WTC11 (cell line): ENCODE data around the gene PAN3. TPM values are rescaled to one million over a fixed set of nuclear protein-coding genes. Genes with fewer than 3 reads are reported as not detected.

Experiments used
- ATAC-seq: fragments of 200-7000 bp; cut with Tn5 transposase; 2 replicates; pipeline ENCODE4 v1.10.0; 2021; ENCODE audit warnings: mild to moderate bottlenecking, moderate library complexity
- CTCF ChIA-PET: fragments of 300-600 bp; sonication (Branson Sonifier 250); formaldehyde crosslinking; loops from one replicate; lab custom pipeline; 2021; ENCODE audit warnings: antibody characterized with exemption; lab: Charles Lee
- POLR2A ChIA-PET: fragments of 350-600 bp; sonication (Branson Sonifier 250); formaldehyde crosslinking; loops from one replicate; lab custom pipeline; 2021; ENCODE audit warnings: antibody characterized with exemption; lab: Charles Lee
- DNase-seq: peaks from one replicate; pipeline ENCODE4 v3.0.0; 2021; ENCODE audit warnings: low spot score
- H3K27ac Mint-ChIP-seq: 2 replicates; pipeline ENCODE4 v1.8.0; 2021; ENCODE audit warnings: mixed read lengths
- H3K27me3 Mint-ChIP-seq: 2 replicates; pipeline ENCODE4 v1.8.0; 2021; ENCODE audit warnings: low read depth, mild to moderate bottlenecking, moderate library complexity, mixed read lengths
- H3K36me3 Mint-ChIP-seq: 2 replicates; pipeline ENCODE4 v1.8.0; 2021; ENCODE audit warnings: mixed read lengths
- H3K4me1 Mint-ChIP-seq: 2 replicates; pipeline ENCODE4 v1.8.0; 2022; ENCODE audit warnings: mixed read lengths
- H3K4me3 Mint-ChIP-seq: 2 replicates; pipeline ENCODE4 v1.8.0; 2021; ENCODE audit warnings: mild to moderate bottlenecking, moderate library complexity, mixed read lengths
- H3K9me3 Mint-ChIP-seq: 2 replicates; pipeline ENCODE4 v1.8.0; 2021; ENCODE audit warnings: mixed read lengths
- ARID4B ChIP-seq: sonication (generic); formaldehyde crosslinking; IDR thresholded peaks from 2 replicates; pipeline ENCODE4 v1.8.0; 2023; ENCODE audit warnings: missing genetic modification reagents, mild to moderate bottlenecking, borderline replicate concordance
- ATF2 ChIP-seq: sonication (generic); formaldehyde crosslinking; IDR thresholded peaks from 2 replicates; pipeline ENCODE4 v1.8.1; 2022; ENCODE audit warnings: low read depth, missing genetic modification reagents, borderline replicate concordance
- ELF4 ChIP-seq: sonication (generic); formaldehyde crosslinking; IDR thresholded peaks from 2 replicates; pipeline ENCODE4 v1.8.1; 2022; ENCODE audit warnings: low read depth, mild to moderate bottlenecking, moderate library complexity, missing genetic modification reagents
- EMX1 ChIP-seq: fragments of 250-450 bp; sonication (Bioruptor Pico); IDR thresholded peaks from 2 replicates; pipeline ENCODE4 v1.8.0; 2021; ENCODE audit warnings: mild to moderate bottlenecking
- ESRRA ChIP-seq: sonication (generic); formaldehyde crosslinking; IDR thresholded peaks from 2 replicates; pipeline ENCODE4 v1.8.1; 2022; ENCODE audit warnings: mild to moderate bottlenecking, missing genetic modification reagents, borderline replicate concordance
- MAX ChIP-seq: sonication (generic); formaldehyde crosslinking; IDR thresholded peaks from 2 replicates; pipeline ENCODE4 v1.8.0; 2022; ENCODE audit warnings: mild to moderate bottlenecking, missing genetic modification reagents
- PRRX2 ChIP-seq: fragments of 250-450 bp; sonication (Bioruptor Pico); IDR thresholded peaks from 2 replicates; pipeline ENCODE4 v1.8.0; 2021; ENCODE audit warnings: mild to moderate bottlenecking
- RORB ChIP-seq: fragments of 250-450 bp; sonication (Bioruptor Pico); IDR thresholded peaks from 2 replicates; pipeline ENCODE4 v1.9.0; 2021; ENCODE audit warnings: mild to moderate bottlenecking
- TEAD4 ChIP-seq: sonication (generic); formaldehyde crosslinking; IDR thresholded peaks from 2 replicates; pipeline ENCODE4 v1.8.0; 2022; ENCODE audit warnings: mild to moderate bottlenecking, missing genetic modification reagents
- ZBTB21 ChIP-seq: sonication (generic); formaldehyde crosslinking; IDR thresholded peaks from 2 replicates; pipeline ENCODE4 v1.8.1; 2023; ENCODE audit warnings: mild to moderate bottlenecking, missing genetic modification reagents, borderline replicate concordance
- ZNF219 ChIP-seq: sonication (generic); formaldehyde crosslinking; IDR thresholded peaks from 2 replicates; pipeline ENCODE4 v1.8.0; 2023; ENCODE audit warnings: missing genetic modification reagents, mild to moderate bottlenecking, borderline replicate concordance
- ZNF396 ChIP-seq: fragments of 250-450 bp; sonication (Bioruptor Pico); IDR thresholded peaks from 2 replicates; pipeline ENCODE4 v1.8.0; 2021; ENCODE audit warnings: mild to moderate bottlenecking, moderate library complexity, borderline replicate concordance
- total RNA-seq: library from RNA; stranded (reverse); gene quantifications from 3 replicates; pipeline ENCODE4 v1.2.3, GENCODE V29; 2021
- TF ChIP-seq, protein P1 (sequence below): sonication (generic); formaldehyde crosslinking; IDR thresholded peaks from 2 replicates; pipeline ENCODE4 v1.8.1; 2023; ENCODE audit warnings: mild to moderate bottlenecking, moderate library complexity, missing genetic modification reagents
- TF ChIP-seq, protein P2 (sequence below): sonication (generic); formaldehyde crosslinking; IDR thresholded peaks from 2 replicates; pipeline ENCODE4 v1.8.0; 2023; ENCODE audit warnings: mild to moderate bottlenecking, missing genetic modification reagents
- TF ChIP-seq, protein P3 (sequence below): fragments of 250-450 bp; sonication (Bioruptor Pico); IDR thresholded peaks from 2 replicates; pipeline ENCODE4 v1.9.0; 2021; ENCODE audit warnings: mild to moderate bottlenecking
- TF ChIP-seq, protein P4 (sequence below): sonication (generic); formaldehyde crosslinking; IDR thresholded peaks from 2 replicates; pipeline ENCODE4 v1.8.0; 2022; ENCODE audit warnings: mild to moderate bottlenecking, missing genetic modification reagents
- TF ChIP-seq, protein P5 (sequence below): sonication (generic); formaldehyde crosslinking; IDR thresholded peaks from 2 replicates; pipeline ENCODE4 v1.8.0; 2022; ENCODE audit warnings: mild to moderate bottlenecking, missing genetic modification reagents

Gene PAN3
- total RNA-seq, 1 experiment from 2014 or later, result 37.8 TPM

DNA sequence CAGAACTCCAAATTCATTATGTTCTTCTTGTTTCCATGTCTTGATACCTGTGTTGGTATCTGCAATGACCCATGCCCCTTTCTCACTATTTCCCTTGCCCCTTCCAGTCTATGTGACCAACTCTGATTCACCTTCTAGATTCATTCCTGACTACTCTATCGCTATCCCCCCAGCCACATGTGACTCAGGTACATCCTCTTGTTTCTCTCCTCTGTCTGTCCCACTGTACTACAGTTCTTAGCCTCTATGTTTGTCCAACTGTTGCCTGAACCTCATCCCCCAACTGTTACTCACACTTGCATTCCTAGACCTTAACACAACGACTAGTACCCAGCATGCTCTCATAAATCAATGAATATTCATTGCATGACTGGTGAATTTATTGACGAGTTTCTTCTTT lies 27.9 kb upstream of the PAN3 start (continued):
- TF ChIP-seq ELF4 (CRISPR knock-in tag), result no peak
- TF ChIP-seq TEAD4 (CRISPR knock-in tag), result no peak
- no peak for TF ChIP-seq ARID4B (CRISPR knock-in tag)

DNA sequence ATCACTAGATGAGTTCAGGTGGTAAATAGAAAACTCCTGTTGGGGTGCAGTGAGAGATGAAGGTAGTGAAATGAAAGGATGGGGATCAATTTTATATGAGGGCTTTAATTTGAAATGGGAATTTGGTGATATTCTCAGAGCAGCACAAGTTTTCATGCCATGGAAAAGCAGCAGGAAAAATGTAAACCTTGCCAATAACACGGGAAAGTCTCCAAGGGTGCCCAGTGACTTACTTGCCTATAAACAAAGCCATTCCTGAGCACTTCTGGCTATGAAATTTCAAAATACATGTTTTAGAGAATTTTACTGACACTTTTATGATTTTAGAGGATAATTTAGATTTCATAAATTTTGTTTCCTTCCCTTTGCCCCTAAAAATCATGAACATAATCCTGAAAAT lies 21.6 kb upstream of the PAN3 start:
- no peaks in the 10 kb centered on the region for H3K9me3 Mint-ChIP-seq
- no peak overlapping the region for H3K4me3 Mint-ChIP-seq
- H3K36me3 Mint-ChIP-seq, result no peaks in the 10 kb centered on the region
- TF ChIP-seq ZNF219, result no peak
- TF ChIP-seq PRRX2, result no peak
- no peak for TF ChIP-seq EMX1 (CRISPR knock-in tag)
- TF ChIP-seq, protein P1, sequence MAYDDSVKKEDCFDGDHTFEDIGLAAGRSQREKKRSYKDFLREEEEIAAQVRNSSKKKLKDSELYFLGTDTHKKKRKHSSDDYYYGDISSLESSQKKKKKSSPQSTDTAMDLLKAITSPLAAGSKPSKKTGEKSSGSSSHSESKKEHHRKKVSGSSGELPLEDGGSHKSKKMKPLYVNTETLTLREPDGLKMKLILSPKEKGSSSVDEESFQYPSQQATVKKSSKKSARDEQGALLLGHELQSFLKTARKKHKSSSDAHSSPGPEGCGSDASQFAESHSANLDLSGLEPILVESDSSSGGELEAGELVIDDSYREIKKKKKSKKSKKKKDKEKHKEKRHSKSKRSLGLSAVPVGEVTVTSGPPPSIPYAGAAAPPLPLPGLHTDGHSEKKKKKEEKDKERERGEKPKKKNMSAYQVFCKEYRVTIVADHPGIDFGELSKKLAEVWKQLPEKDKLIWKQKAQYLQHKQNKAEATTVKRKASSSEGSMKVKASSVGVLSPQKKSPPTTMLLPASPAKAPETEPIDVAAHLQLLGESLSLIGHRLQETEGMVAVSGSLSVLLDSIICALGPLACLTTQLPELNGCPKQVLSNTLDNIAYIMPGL (CRISPR knock-in tag), result no peak
- TF ChIP-seq, protein P2, sequence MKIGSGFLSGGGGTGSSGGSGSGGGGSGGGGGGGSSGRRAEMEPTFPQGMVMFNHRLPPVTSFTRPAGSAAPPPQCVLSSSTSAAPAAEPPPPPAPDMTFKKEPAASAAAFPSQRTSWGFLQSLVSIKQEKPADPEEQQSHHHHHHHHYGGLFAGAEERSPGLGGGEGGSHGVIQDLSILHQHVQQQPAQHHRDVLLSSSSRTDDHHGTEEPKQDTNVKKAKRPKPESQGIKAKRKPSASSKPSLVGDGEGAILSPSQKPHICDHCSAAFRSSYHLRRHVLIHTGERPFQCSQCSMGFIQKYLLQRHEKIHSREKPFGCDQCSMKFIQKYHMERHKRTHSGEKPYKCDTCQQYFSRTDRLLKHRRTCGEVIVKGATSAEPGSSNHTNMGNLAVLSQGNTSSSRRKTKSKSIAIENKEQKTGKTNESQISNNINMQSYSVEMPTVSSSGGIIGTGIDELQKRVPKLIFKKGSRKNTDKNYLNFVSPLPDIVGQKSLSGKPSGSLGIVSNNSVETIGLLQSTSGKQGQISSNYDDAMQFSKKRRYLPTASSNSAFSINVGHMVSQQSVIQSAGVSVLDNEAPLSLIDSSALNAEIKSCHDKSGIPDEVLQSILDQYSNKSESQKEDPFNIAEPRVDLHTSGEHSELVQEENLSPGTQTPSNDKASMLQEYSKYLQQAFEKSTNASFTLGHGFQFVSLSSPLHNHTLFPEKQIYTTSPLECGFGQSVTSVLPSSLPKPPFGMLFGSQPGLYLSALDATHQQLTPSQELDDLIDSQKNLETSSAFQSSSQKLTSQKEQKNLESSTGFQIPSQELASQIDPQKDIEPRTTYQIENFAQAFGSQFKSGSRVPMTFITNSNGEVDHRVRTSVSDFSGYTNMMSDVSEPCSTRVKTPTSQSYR (CRISPR knock-in tag), result no peak
- TF ChIP-seq, protein P3, sequence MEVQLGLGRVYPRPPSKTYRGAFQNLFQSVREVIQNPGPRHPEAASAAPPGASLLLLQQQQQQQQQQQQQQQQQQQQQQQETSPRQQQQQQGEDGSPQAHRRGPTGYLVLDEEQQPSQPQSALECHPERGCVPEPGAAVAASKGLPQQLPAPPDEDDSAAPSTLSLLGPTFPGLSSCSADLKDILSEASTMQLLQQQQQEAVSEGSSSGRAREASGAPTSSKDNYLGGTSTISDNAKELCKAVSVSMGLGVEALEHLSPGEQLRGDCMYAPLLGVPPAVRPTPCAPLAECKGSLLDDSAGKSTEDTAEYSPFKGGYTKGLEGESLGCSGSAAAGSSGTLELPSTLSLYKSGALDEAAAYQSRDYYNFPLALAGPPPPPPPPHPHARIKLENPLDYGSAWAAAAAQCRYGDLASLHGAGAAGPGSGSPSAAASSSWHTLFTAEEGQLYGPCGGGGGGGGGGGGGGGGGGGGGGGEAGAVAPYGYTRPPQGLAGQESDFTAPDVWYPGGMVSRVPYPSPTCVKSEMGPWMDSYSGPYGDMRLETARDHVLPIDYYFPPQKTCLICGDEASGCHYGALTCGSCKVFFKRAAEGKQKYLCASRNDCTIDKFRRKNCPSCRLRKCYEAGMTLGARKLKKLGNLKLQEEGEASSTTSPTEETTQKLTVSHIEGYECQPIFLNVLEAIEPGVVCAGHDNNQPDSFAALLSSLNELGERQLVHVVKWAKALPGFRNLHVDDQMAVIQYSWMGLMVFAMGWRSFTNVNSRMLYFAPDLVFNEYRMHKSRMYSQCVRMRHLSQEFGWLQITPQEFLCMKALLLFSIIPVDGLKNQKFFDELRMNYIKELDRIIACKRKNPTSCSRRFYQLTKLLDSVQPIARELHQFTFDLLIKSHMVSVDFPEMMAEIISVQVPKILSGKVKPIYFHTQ (CRISPR knock-in tag), result no peak
- TF ChIP-seq, protein P4, sequence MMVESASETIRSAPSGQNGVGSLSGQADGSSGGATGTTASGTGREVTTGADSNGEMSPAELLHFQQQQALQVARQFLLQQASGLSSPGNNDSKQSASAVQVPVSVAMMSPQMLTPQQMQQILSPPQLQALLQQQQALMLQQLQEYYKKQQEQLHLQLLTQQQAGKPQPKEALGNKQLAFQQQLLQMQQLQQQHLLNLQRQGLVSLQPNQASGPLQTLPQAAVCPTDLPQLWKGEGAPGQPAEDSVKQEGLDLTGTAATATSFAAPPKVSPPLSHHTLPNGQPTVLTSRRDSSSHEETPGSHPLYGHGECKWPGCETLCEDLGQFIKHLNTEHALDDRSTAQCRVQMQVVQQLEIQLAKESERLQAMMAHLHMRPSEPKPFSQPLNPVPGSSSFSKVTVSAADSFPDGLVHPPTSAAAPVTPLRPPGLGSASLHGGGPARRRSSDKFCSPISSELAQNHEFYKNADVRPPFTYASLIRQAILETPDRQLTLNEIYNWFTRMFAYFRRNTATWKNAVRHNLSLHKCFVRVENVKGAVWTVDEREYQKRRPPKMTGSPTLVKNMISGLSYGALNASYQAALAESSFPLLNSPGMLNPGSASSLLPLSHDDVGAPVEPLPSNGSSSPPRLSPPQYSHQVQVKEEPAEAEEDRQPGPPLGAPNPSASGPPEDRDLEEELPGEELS (CRISPR knock-in tag), result no peak
- no peak for TF ChIP-seq ZBTB21 (CRISPR knock-in tag)
- TF ChIP-seq ESRRA (CRISPR knock-in tag), result no peak
- TF ChIP-seq, protein P5, sequence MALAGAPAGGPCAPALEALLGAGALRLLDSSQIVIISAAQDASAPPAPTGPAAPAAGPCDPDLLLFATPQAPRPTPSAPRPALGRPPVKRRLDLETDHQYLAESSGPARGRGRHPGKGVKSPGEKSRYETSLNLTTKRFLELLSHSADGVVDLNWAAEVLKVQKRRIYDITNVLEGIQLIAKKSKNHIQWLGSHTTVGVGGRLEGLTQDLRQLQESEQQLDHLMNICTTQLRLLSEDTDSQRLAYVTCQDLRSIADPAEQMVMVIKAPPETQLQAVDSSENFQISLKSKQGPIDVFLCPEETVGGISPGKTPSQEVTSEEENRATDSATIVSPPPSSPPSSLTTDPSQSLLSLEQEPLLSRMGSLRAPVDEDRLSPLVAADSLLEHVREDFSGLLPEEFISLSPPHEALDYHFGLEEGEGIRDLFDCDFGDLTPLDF (CRISPR knock-in tag), result no peak
- TF ChIP-seq RORB (CRISPR knock-in tag), result no peak
- no peak for TF ChIP-seq MAX (CRISPR knock-in tag)
- no peak for TF ChIP-seq ZNF396 (CRISPR knock-in tag)
- TF ChIP-seq ATF2 (CRISPR knock-in tag), result no peak
- POLR2A ChIA-PET, result no interaction called here
- H3K4me1 Mint-ChIP-seq, result no peaks in the 10 kb centered on the region; the same call in 1 of the 2 replicates
- CTCF ChIA-PET, result interaction anchor here (0.7 to 1.1 kb wide), 2 partner anchors 84 to 190 kb away, joined by 3 read pairs; no protein-coding TSS in a partner anchor
- ATAC-seq (no peak), DNase-seq (no peak)
- no peaks in the 10 kb centered on the region for H3K27me3 Mint-ChIP-seq
- no peak overlapping the region for H3K27ac Mint-ChIP-seq
